Epithelial cell of proximal tubule (primary cell): Measurements from ENCODE around the gene MRPS6. TPM values are rescaled to one million over a fixed set of nuclear protein-coding genes. Genes with fewer than 3 reads are reported as not detected.
A peak's percentile ranks its signal among the peaks of the same experiment; 100 is the strongest.

Source experiments
- DNase-seq: peaks from one replicate; pipeline ENCODE4 v3.0.0-alpha.2; 2011; ENCODE audit warnings: low read depth
- H3K4me3 ChIP-seq: 2 replicates; pipeline ENCODE4 v1.5.1; 2011; ENCODE audit warnings: low read depth, mild to moderate bottlenecking, low read length
- CTCF ChIP-seq: conservative IDR thresholded peaks from 2 replicates; pipeline ENCODE4 v1.5.1; 2012; ENCODE audit warnings: low read depth, mild to moderate bottlenecking, low read length
- total RNA-seq: library from RNA; depleted of rRNA; stranded (reverse); fragments of >200 nt; gene quantifications from 2 replicates; pipeline ENCODE4 v1.2.3, GENCODE V29; 2015

MRPS6 gene
- total RNA-seq, 1 donor from 2014 or later: 48.3 TPM

- no peak for TF ChIP-seq CTCF
- no peak for DNase-seq
- H3K4me3 ChIP-seq: no peak overlapping the region
Observed at GRCh38 chr21:34071683-34072082, 1.7 kb upstream of the MRPS6 start.

- no peak for DNase-seq
- TF ChIP-seq CTCF: no peak
- H3K4me3 ChIP-seq: peak overlapping the region; percentile 55
Observed at GRCh38 chr21:34072145-34073031, 990 bp upstream of the MRPS6 start.

GRCh38 chr21:34073749-34074282, 438 bp downstream of the MRPS6 start:
- no peak for DNase-seq
- TF ChIP-seq CTCF: no peak
- H3K4me3 ChIP-seq: peak overlapping the region; percentile 89

- peak overlapping the region; percentile 89 for H3K4me3 ChIP-seq
- peak; percentile 17 for TF ChIP-seq CTCF
- no peak for DNase-seq
Observed at GRCh38 chr21:34074283-34075090, 1.1 kb downstream of the MRPS6 start.

- no peak for DNase-seq
- peak overlapping the region; percentile 89 for H3K4me3 ChIP-seq
- no peak for TF ChIP-seq CTCF
Observed at GRCh38 chr21:34075091-34075425, 1.7 kb downstream of the MRPS6 start.

- no peak for TF ChIP-seq CTCF
- peak overlapping the region; percentile 89 for H3K4me3 ChIP-seq
- DNase-seq: no peak
Observed at GRCh38 chr21:34075760-34076660, 2.6 kb downstream of the MRPS6 start.
